ENCODE data around the gene SLC6A18. TPM values are rescaled to one million over a fixed set of nuclear protein-coding genes. Genes with fewer than 3 reads are reported as not detected.

SLC6A18 gene
- polyA plus RNA-seq, 1 of the 3 experiments (the other 2 are of a cell fraction): not detected

DNA sequence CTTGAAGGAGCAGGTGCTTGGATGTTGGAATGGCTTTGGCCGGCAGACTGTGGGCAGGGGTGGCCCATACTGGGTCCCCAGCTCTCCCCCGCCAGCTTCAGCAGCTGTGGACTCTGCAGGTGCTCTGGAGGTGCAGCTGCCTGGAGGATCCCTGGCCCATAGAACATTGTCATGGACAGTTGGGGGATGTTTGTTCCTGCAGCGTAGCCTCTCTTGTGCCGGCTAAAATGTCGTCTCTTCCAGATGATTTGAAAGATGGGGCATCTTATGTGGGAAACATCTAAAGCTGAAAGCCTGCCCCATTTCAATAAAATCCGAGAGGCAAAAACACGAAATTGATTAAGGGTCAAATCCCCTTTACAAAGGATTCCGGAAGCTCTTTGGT, 37.2 kb upstream of the SLC6A18 start (continued):
- no peak for TF ChIP-seq RFX5 (IDR thresholded peaks at IDR 0.05; ENCODE audit: low read length)
- TF ChIP-seq, protein P1, sequence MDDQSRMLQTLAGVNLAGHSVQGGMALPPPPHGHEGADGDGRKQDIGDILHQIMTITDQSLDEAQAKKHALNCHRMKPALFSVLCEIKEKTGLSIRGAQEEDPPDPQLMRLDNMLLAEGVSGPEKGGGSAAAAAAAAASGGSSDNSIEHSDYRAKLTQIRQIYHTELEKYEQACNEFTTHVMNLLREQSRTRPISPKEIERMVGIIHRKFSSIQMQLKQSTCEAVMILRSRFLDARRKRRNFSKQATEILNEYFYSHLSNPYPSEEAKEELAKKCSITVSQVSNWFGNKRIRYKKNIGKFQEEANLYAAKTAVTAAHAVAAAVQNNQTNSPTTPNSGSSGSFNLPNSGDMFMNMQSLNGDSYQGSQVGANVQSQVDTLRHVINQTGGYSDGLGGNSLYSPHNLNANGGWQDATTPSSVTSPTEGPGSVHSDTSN (IDR thresholded peaks at IDR 0.05): no peak
- TF ChIP-seq USF1 (IDR thresholded peaks at IDR 0.05; ENCODE audit: borderline replicate concordance, low read depth): no peak
- TF ChIP-seq FOXJ3 (CRISPR knock-in tag; IDR thresholded peaks at IDR 0.05): no peak
- no peak for TF ChIP-seq MAX (IDR thresholded peaks at IDR 0.05; ENCODE audit: low read depth)
- no peak for TF ChIP-seq RXRA (IDR thresholded peaks at IDR 0.05; ENCODE audit: borderline replicate concordance, low read depth)

DNA sequence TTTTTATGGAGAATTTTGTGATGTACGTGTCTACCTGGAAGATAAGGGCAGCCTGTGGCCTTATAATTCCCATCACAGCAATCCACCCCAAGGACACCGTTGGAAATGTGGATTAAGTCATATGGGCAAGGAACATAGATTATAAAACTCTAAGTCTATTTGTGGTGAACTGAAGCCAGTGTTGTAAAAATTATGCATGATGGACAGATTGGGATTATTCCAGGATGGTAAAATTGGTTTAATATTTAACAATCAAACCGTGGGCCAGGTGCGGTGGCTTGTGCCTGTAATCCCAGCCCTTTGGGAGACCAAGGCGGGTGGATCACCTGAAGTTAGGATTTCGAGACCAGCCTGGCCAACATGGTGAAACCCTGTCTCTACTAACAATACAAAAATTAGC, 36.7 kb upstream of the SLC6A18 start:
- no peak overlapping the region for H3K27ac ChIP-seq (ENCODE audit: low read depth in 2 of 2, low read length in 1 of 2)
- H3K9ac ChIP-seq: no peak overlapping the region
- no peaks in the 10 kb centered on the region for H3K9me3 ChIP-seq
- H3K4me3 ChIP-seq (ENCODE audit: low read depth in 2 of 2, low read length in 1 of 2): no peak overlapping the region
- no peaks in the 10 kb centered on the region for H4K20me1 ChIP-seq (ENCODE audit: insufficient read depth)
- H3K27me3 ChIP-seq (ENCODE audit: insufficient read depth): peaks cover 11% of the 10 kb centered on the region; the same call in 1 of the 2 replicates
- H3K4me2 ChIP-seq: no peak overlapping the region
- DNase-seq: no peak
- H3K4me1 ChIP-seq (ENCODE audit: control insufficient read depth in 1 of 2, insufficient read depth in 2 of 2, low read depth in 1 of 2, low read length in 1 of 2): peaks cover 0 to 20% of the 10 kb centered on the region in 2 experiments; a peak in 1 of 4 replicates
- WGBS (ENCODE audit: low lambda C conversion rate): 16% methylated on average over 6 of the region's 6 CpGs
- TF ChIP-seq GATA2 (CRISPR knock-in tag; IDR thresholded peaks at IDR 0.05): no peak
- no peak for TF ChIP-seq RAD21 (IDR thresholded peaks at IDR 0.05; ENCODE audit: low read length)
- TF ChIP-seq, protein P2, sequence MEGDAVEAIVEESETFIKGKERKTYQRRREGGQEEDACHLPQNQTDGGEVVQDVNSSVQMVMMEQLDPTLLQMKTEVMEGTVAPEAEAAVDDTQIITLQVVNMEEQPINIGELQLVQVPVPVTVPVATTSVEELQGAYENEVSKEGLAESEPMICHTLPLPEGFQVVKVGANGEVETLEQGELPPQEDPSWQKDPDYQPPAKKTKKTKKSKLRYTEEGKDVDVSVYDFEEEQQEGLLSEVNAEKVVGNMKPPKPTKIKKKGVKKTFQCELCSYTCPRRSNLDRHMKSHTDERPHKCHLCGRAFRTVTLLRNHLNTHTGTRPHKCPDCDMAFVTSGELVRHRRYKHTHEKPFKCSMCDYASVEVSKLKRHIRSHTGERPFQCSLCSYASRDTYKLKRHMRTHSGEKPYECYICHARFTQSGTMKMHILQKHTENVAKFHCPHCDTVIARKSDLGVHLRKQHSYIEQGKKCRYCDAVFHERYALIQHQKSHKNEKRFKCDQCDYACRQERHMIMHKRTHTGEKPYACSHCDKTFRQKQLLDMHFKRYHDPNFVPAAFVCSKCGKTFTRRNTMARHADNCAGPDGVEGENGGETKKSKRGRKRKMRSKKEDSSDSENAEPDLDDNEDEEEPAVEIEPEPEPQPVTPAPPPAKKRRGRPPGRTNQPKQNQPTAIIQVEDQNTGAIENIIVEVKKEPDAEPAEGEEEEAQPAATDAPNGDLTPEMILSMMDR (IDR thresholded peaks at IDR 0.05): no peak
- TF ChIP-seq MEF2A (IDR thresholded peaks at IDR 0.05; ENCODE audit: borderline replicate concordance, low read depth): no peak
- no peak for TF ChIP-seq CHD2 (IDR thresholded peaks at IDR 0.05; ENCODE audit: low read length, partially characterized antibody)
- no peak for TF ChIP-seq TAF1 (IDR thresholded peaks at IDR 0.05; ENCODE audit: borderline replicate concordance, low read depth, low read length)
- TF ChIP-seq ELF1 (IDR thresholded peaks at IDR 0.05): no peak
- no peak for TF ChIP-seq MAX (IDR thresholded peaks at IDR 0.05; ENCODE audit: low read depth)
- TF ChIP-seq NFIC (IDR thresholded peaks at IDR 0.05; ENCODE audit: borderline replicate concordance): no peak
- no peak for TF ChIP-seq RXRA (IDR thresholded peaks at IDR 0.05; ENCODE audit: borderline replicate concordance, low read depth)
- TF ChIP-seq USF2 (IDR thresholded peaks at IDR 0.05; ENCODE audit: borderline replicate concordance, low read depth, low read length): no peak
- TF ChIP-seq, protein P3, sequence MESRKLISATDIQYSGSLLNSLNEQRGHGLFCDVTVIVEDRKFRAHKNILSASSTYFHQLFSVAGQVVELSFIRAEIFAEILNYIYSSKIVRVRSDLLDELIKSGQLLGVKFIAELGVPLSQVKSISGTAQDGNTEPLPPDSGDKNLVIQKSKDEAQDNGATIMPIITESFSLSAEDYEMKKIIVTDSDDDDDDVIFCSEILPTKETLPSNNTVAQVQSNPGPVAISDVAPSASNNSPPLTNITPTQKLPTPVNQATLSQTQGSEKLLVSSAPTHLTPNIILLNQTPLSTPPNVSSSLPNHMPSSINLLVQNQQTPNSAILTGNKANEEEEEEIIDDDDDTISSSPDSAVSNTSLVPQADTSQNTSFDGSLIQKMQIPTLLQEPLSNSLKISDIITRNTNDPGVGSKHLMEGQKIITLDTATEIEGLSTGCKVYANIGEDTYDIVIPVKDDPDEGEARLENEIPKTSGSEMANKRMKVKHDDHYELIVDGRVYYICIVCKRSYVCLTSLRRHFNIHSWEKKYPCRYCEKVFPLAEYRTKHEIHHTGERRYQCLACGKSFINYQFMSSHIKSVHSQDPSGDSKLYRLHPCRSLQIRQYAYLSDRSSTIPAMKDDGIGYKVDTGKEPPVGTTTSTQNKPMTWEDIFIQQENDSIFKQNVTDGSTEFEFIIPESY (IDR thresholded peaks at IDR 0.05; ENCODE audit: borderline replicate concordance, low read depth): no peak
- H3K9me2 ChIP-seq: no peaks in the 10 kb centered on the region
- no peaks in the 10 kb centered on the region for H3K36me3 ChIP-seq (replicated peaks in 1 of 2; ENCODE audit: control insufficient read depth in 1 of 2, insufficient read depth in 2 of 2, low read length in 1 of 2)
- ChIA-PET CTCF (interaction anchor here (1.1 to 6.5 kb wide), 4 partner anchors 14 to 21 kb away, joined by 3 to 41 read pairs (median 5); no protein-coding TSS in a partner anchor), POLR2A (no interaction called here)
- H3K79me2 ChIP-seq (ENCODE audit: insufficient read depth): no peaks in the 10 kb centered on the region
- peaks cover 6% of the 10 kb centered on the region for H3F3A ChIP-seq (replicated peaks; ENCODE audit: insufficient read depth)
- H2AFZ ChIP-seq (ENCODE audit: low read depth): no peak overlapping the region

Data from SK-N-SH (cell line).